A172 (cell line): Measurements from ENCODE around the gene UNC5B. TPM values are rescaled to one million over a fixed set of nuclear protein-coding genes. Genes with fewer than 3 reads are reported as not detected.

ENCODE experiments used
- DNase-seq: peaks from one replicate; pipeline ENCODE4 v3.0.0-alpha.2; 2015; ENCODE audit warnings: low spot score
- total RNA-seq: library from RNA; depleted of rRNA; stranded (reverse); fragments of >200 nt; shearing (Covaris generic); gene quantifications from 2 replicates; pipeline ENCODE4 v1.2.3, GENCODE V29; 2014; rRNA removed

UNC5B gene
- total RNA-seq, 1 experiment from 2014 or later, result 4.6 TPM

- DNase-seq, result peak; percentile 13
These were observed 130.4 kb downstream of the UNC5B start for GRCh38 chr10:71342573-71343391.

GRCh38 chr10:71343392-71343773 is 131.0 kb downstream of the UNC5B start:
- DNase-seq, result no peak

GRCh38 chr10:71344154-71344925 is 132.0 kb downstream of the UNC5B start:
- no peak for DNase-seq

GRCh38 chr10:71344993-71345480 is 132.7 kb downstream of the UNC5B start:
- no peak for DNase-seq

GRCh38 chr10:71345694-71346093 is 133.3 kb downstream of the UNC5B start:
- no peak for DNase-seq

- no peak for DNase-seq
These were observed 134.4 kb downstream of the UNC5B start for GRCh38 chr10:71346731-71347130.

- no peak for DNase-seq
These were observed 135.4 kb downstream of the UNC5B start for GRCh38 chr10:71347587-71348395.

- no peak for DNase-seq
These were observed 136.5 kb downstream of the UNC5B start for GRCh38 chr10:71348850-71349249.

GRCh38 chr10:71349406-71349805 is 137.0 kb downstream of the UNC5B start:
- DNase-seq, result peak; percentile 58

GRCh38 chr10:71351087-71351486 is 138.7 kb downstream of the UNC5B start:
- DNase-seq, result no peak

- no peak for DNase-seq
These were observed 139.4 kb downstream of the UNC5B start for GRCh38 chr10:71351628-71352319.

Other genes with a start within 250 kb of the UNC5B start
- 0.72 and 1.9 TPM in 2 replicates for gene SLC29A3, start 106.7 kb downstream of the UNC5B start, total RNA-seq
- gene CDH23, start 184.3 kb downstream of the UNC5B start, total RNA-seq, result 0.14 and 0.29 TPM in 2 replicates